ENCODE results near the gene DYNLT2B. TPM values are rescaled to one million over a fixed set of nuclear protein-coding genes. Genes with fewer than 3 reads are reported as not detected.

The DYNLT2B gene
- polyA plus RNA-seq, 3 donors, result 2.5 to 3.0 (median 2.7) TPM

DNA sequence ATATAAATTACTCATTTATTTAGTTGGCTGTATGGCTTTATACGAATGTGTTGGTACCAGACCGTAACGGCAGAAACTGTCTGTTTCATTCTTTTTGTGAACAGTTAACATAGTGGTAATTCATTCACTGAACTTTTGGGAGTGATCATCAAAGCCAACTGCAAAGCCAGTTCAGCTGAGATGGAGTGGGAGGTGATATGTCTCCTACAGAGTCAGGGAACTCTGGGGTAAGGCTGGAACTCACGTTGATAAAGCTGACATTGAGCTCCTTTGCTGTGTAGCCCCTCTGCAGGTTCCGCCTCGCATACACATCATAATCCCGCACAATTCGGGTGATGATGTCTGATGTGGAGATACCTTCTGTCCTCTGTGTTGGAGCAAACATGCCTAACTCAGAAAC is 76.3 kb downstream of the DYNLT2B start:
- no peak overlapping the region for H3K27ac ChIP-seq (ENCODE audit: low read depth in 1 of 2, low read length in 2 of 2)
- intact Hi-C loops (cut with micrococcal nuclease), result no loop called here
- no peak for DNase-seq
- no peaks in the 10 kb centered on the region for H3K27me3 ChIP-seq (ENCODE audit: control insufficient read depth in 2 of 2, insufficient read depth in 2 of 2, low read length in 2 of 2)
- no peaks in the 10 kb centered on the region for H3K9me3 ChIP-seq (replicated peaks in 1 of 2; ENCODE audit: control insufficient read depth in 1 of 2, insufficient read depth in 1 of 2, low read length in 2 of 2)
- Mint-ChIP-seq H3K9me3 (peaks cover 0 to 1% (median 0%) of the 10 kb centered on the region in 7 donors), H3K36me3 (peaks cover 76 to 97% of the 10 kb centered on the region in 2 donors), H3K27ac (no peak overlapping the region), H3K27me3 (ENCODE audit: low read depth in 3 of 3) (no peaks in the 10 kb centered on the region), H3K4me1 (peaks cover 1% of the 10 kb centered on the region), H3K4me3 (no peak overlapping the region)
- no peaks in the 10 kb centered on the region for H4K20me1 ChIP-seq (ENCODE audit: insufficient read depth, low read length)
- H3K4me1 ChIP-seq (ENCODE audit: control insufficient read depth in 1 of 2, insufficient read depth in 2 of 2, low read length in 2 of 2), result no peaks in the 10 kb centered on the region
- H3K36me3 ChIP-seq (replicated peaks in 1 of 2; ENCODE audit: control insufficient read depth in 1 of 2, insufficient read depth in 2 of 2, low read length in 2 of 2), result peaks cover 70 to 85% of the 10 kb centered on the region in 2 donors
- 100% methylated on average over 1 of the region's 8 CpGs for WGBS (ENCODE audit: insufficient coverage)
- no peak overlapping the region for H3K9ac ChIP-seq (ENCODE audit: insufficient read depth, low read length, poor library complexity, severe bottlenecking)
- no peaks in the 10 kb centered on the region for H3K79me2 ChIP-seq (ENCODE audit: insufficient read depth, low read length)
- no peak overlapping the region for H3K4me3 ChIP-seq (replicated peaks in 1 of 3; ENCODE audit: low read depth in 2 of 3, low read length in 3 of 3)
- no peak overlapping the region for H3K4me2 ChIP-seq (replicated peaks; ENCODE audit: extremely low read depth, low read length, poor library complexity, severe bottlenecking)
- no peak overlapping the region for H2AFZ ChIP-seq (ENCODE audit: insufficient read depth, low read depth, low read length, poor library complexity, severe bottlenecking)
- TF ChIP-seq, protein P1, sequence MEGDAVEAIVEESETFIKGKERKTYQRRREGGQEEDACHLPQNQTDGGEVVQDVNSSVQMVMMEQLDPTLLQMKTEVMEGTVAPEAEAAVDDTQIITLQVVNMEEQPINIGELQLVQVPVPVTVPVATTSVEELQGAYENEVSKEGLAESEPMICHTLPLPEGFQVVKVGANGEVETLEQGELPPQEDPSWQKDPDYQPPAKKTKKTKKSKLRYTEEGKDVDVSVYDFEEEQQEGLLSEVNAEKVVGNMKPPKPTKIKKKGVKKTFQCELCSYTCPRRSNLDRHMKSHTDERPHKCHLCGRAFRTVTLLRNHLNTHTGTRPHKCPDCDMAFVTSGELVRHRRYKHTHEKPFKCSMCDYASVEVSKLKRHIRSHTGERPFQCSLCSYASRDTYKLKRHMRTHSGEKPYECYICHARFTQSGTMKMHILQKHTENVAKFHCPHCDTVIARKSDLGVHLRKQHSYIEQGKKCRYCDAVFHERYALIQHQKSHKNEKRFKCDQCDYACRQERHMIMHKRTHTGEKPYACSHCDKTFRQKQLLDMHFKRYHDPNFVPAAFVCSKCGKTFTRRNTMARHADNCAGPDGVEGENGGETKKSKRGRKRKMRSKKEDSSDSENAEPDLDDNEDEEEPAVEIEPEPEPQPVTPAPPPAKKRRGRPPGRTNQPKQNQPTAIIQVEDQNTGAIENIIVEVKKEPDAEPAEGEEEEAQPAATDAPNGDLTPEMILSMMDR (IDR thresholded peaks at IDR 0.05), result no peak

Small RNAs within 50 kb of the gene (small RNA-seq; reads per million reads assigned to genes)
- gene AC069257.2 (ENCODE audit: insufficient read length, low read depth) (not detected), gene RNU6-910P (ENCODE audit: insufficient read length, low read depth) (not detected)

Other genes with a start within 250 kb of the DYNLT2B start
- 10 to 100 TPM in 1 of 3 donors, 1 to 10 TPM in 2; 6.6 to 43.1 (median 7.9) TPM for gene TFRC, start 236.2 kb downstream of the DYNLT2B start, polyA plus RNA-seq
- gene ZDHHC19, start 106.8 kb downstream of the DYNLT2B start, polyA plus RNA-seq, result not detected
- gene SLC51A, start 101.7 kb downstream of the DYNLT2B start, polyA plus RNA-seq, result 1 to 10 TPM in 1 of 3 donors, under 1 TPM in 2; 0.27 to 1.1 (median 0.37) TPM
- 10 to 100 TPM; 24.3 to 99.6 (median 31.6) TPM for gene PCYT1A, start 30.5 kb downstream of the DYNLT2B start, polyA plus RNA-seq
- under 1 TPM in 2 of 3 donors, not detected in 1; 0.36 to 0.77 TPM for gene TM4SF19, start 20.1 kb upstream of the DYNLT2B start, polyA plus RNA-seq
- gene UBXN7, start 114.2 kb upstream of the DYNLT2B start, polyA plus RNA-seq, result 10 to 100 TPM; 10.5 to 15.8 (median 13.6) TPM
- 1 to 10 TPM; 4.4 to 6.9 (median 6.7) TPM for gene RNF168, start 185.5 kb upstream of the DYNLT2B start, polyA plus RNA-seq
- not detected for gene SMCO1, start 197.1 kb upstream of the DYNLT2B start, polyA plus RNA-seq